Liver (tissue), 9 donors: ENCODE data around the gene MED27. TPM values are rescaled to one million over a fixed set of nuclear protein-coding genes. Genes with fewer than 3 reads are reported as not detected.

Experiments used
- DNase-seq: peaks from one replicate; pipeline ENCODE4 v3.0.0-alpha.2; 2017; ENCODE audit warnings: low spot score
- H3K27ac ChIP-seq, 2 donors: one replicate each; pipeline ENCODE4 v1.7.0; 2013; ENCODE audit warnings: inconsistent platforms in 2 of 2, low read length in 2 of 2, control low read depth in 1 of 2, low read depth in 1 of 2, mild to moderate bottlenecking in 1 of 2
- H3K27me3 ChIP-seq, 4 donors: one replicate each; pipeline versions ENCODE4 v1.6.1 to v1.7.0; 2013; ENCODE audit warnings: low read length in 3 of 4, inconsistent platforms in 1 of 4, mild to moderate bottlenecking in 1 of 4, moderate library complexity in 1 of 4; ENCODE audit not compliant: control insufficient read depth in 4 of 4, insufficient read depth in 4 of 4
- H3K36me3 ChIP-seq, 4 donors: one replicate each; pipeline versions ENCODE4 v1.6.1 to v1.7.0; 2013; ENCODE audit warnings: low read length in 3 of 4, mild to moderate bottlenecking in 3 of 4, low read depth in 1 of 4, moderate library complexity in 1 of 4; ENCODE audit not compliant: control insufficient read depth in 4 of 4, insufficient read depth in 3 of 4
- H3K4me1 ChIP-seq, 4 donors: one replicate each; pipeline versions ENCODE4 v1.6.1 to v1.7.0; 2013; ENCODE audit warnings: low read length in 3 of 4, mild to moderate bottlenecking in 3 of 4, moderate library complexity in 1 of 4; ENCODE audit not compliant: control insufficient read depth in 4 of 4, insufficient read depth in 4 of 4
- H3K4me3 ChIP-seq, 3 donors: one replicate each; pipeline versions ENCODE4 v1.6.1 to v1.7.0; 2013; ENCODE audit warnings: low read length in 3 of 3, control low read depth in 1 of 3, low read depth in 1 of 3, mild to moderate bottlenecking in 1 of 3
- H3K9ac ChIP-seq, 2 donors: one replicate each; pipeline ENCODE4 v1.7.0; 2013; ENCODE audit warnings: low read length in 2 of 2, mild to moderate bottlenecking in 2 of 2, moderate library complexity in 2 of 2, control low read depth in 1 of 2, low read depth in 1 of 2
- H3K9me3 ChIP-seq, 4 donors: one replicate each; pipeline versions ENCODE4 v1.6.1 to v1.7.0; 2013; ENCODE audit warnings: low read length in 3 of 4; ENCODE audit not compliant: control insufficient read depth in 4 of 4
- EGR1 ChIP-seq, 2 donors: IDR thresholded peaks; 2 replicates each; pipeline ENCODE4 v1.6.1; 2016 to 2018; ENCODE audit warnings: antibody characterized with exemption in 2 of 2, low read depth in 2 of 2
- FOXA1 ChIP-seq: IDR thresholded peaks from 2 replicates; pipeline ENCODE4 v1.6.1; 2016; ENCODE audit warnings: antibody characterized with exemption
- FOXA2 ChIP-seq: IDR thresholded peaks from 2 replicates; pipeline ENCODE4 v1.6.1; 2016; ENCODE audit warnings: antibody characterized with exemption
- HNF4A ChIP-seq, 2 donors: conservative IDR thresholded peaks; 2 replicates each; pipeline ENCODE4 v1.6.1; 2016; ENCODE audit warnings: antibody characterized with exemption in 2 of 2, mild to moderate bottlenecking in 2 of 2
- HNF4G ChIP-seq: IDR thresholded peaks from 2 replicates; pipeline ENCODE4 v1.6.1; 2016; ENCODE audit warnings: antibody characterized with exemption
- JUND ChIP-seq, 2 donors: IDR thresholded peaks; 2 replicates each; pipeline ENCODE4 v1.6.1; 2016; ENCODE audit warnings: antibody characterized with exemption in 2 of 2
- RAD21 ChIP-seq, 2 donors: IDR thresholded peaks; 2 replicates each; pipeline ENCODE4 v1.6.1; 2016; ENCODE audit warnings: antibody characterized with exemption in 2 of 2, mild to moderate bottlenecking in 2 of 2
- RXRA ChIP-seq, 2 donors: IDR thresholded peaks; 2 replicates each; pipeline ENCODE4 v1.6.1; 2017 to 2018; ENCODE audit warnings: antibody characterized with exemption in 2 of 2, mild to moderate bottlenecking in 1 of 2
- SP1 ChIP-seq: IDR thresholded peaks from 2 replicates; pipeline ENCODE4 v1.6.1; 2018; ENCODE audit warnings: antibody characterized with exemption, mild to moderate bottlenecking
- TAF1 ChIP-seq: conservative IDR thresholded peaks from 2 replicates; pipeline ENCODE4 v1.6.1; 2016; ENCODE audit warnings: antibody characterized with exemption, mild to moderate bottlenecking
- WGBS: extraction: QIAGEN DNeasy Blood & Tissue Kit; methylation state at CpG from one replicate; pipeline ENCODE4 v1.1.7; 2013; 5-methylcytosine and 5-hydroxymethylcytosine counted together
- polyA plus RNA-seq, 2 donors: library from polyadenylated mRNA; stranded (reverse) in 1 of 2; unstranded in 1 of 2; fragments of 200-250 nt in 1 of 2; fragments of >200 nt in 1 of 2; fragmentation: Nextera tagmentation in 1 of 2; extraction: Ambion mirVana in 1 of 2; gene quantifications; one replicate each; pipeline versions ENCODE4 v1.2.1 to v1.2.3, GENCODE V29; 2013 to 2015
- total RNA-seq, 2 donors: library from RNA; depleted of rRNA; stranded (reverse); fragments of >200 nt; gene quantifications; one replicate each; pipeline ENCODE4 v1.2.3, GENCODE V29; 2014
- TF ChIP-seq, protein P1 (sequence below): IDR thresholded peaks from 2 replicates; pipeline ENCODE4 v1.6.1; 2016; ENCODE audit warnings: antibody characterized with exemption, mild to moderate bottlenecking
- TF ChIP-seq, protein P2 (sequence below): IDR thresholded peaks from 2 replicates; pipeline ENCODE4 v1.6.1; 2016; ENCODE audit warnings: antibody characterized with exemption
- TF ChIP-seq, protein P3 (sequence below): IDR thresholded peaks from 2 replicates; pipeline ENCODE4 v1.6.1; 2016; ENCODE audit warnings: antibody characterized with exemption
- TF ChIP-seq, protein P4 (sequence below): IDR thresholded peaks from 2 replicates; pipeline ENCODE4 v1.6.1; 2016; ENCODE audit warnings: antibody characterized with exemption
- TF ChIP-seq, protein P5 (sequence below): fragments of 150-350 bp; IDR thresholded peaks from 2 replicates; pipeline ENCODE4 v1.5.1; 2017; ENCODE audit warnings: improper control_type of control experiment, low read depth, low read length; ENCODE audit not compliant: missing input control
- donor health status: healthy.
- donor health status: healthy.
- donor health status: healthy.
- donor health status: healthy.
- donor health status: healthy.

Gene MED27
- total and polyA plus RNA-seq, 4 donors: 4.6 to 7.9 (median 5.5) TPM

DNA sequence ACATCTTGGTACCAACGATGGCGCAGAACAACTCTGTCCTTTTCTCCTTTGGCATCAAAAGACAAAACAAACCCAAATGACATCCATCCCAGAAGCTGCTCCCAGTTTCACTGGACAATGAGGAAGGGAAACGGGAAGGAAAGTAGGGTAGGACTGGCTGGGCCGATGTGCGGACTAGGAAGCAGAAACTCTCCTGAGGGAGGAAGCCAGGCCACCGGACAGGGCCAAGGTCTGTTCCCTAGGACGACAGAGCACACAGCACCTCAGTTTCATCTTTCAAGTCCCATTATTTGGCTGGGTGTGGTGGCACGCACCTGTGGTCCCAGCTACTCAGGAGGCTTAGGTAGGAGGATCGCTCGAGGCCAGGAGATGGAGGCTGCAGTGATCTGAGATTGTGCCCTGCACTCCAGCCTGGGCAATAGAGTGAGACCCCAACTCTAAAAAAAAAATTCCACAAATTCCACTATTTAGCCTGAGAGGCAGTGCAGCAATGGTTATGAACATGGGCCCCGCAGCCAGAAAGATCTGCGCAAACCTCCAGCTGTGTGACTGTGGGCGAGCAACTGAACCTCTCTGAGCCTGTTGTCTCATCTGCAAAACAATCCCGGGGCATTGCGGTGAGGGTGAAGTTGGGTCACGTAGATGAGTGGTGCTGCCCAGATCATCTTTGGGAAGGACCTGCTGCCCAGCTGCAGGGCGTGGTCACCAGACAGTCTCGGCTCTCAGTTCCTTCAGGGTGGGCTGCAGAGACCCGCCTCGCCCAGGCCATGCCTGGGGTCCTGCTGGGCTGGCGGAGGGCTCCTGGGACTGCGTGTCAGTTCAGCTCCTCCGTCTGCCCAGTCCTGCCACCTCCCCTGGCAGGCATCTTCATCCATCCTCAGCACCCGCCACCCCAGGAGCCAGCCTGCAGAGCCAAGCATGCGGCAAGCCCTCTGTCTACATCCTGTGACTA is 238.6 kb downstream of the MED27 start:
- H3K27ac ChIP-seq: no peak overlapping the region
- H3K27me3 ChIP-seq: no peaks in the 10 kb centered on the region
- no peaks in the 10 kb centered on the region for H3K9me3 ChIP-seq
- no peak overlapping the region for H3K4me3 ChIP-seq
- no peaks in the 10 kb centered on the region for H3K4me1 ChIP-seq
- WGBS: 89% methylated on average over 25 of the region's 25 CpGs
- no peak for TF ChIP-seq EGR1 (IDR thresholded peaks at IDR 0.05; ENCODE audit: low read depth in 2 of 2)
- no peak for TF ChIP-seq RAD21 (IDR thresholded peaks at IDR 0.05)
- TF ChIP-seq, protein P1, sequence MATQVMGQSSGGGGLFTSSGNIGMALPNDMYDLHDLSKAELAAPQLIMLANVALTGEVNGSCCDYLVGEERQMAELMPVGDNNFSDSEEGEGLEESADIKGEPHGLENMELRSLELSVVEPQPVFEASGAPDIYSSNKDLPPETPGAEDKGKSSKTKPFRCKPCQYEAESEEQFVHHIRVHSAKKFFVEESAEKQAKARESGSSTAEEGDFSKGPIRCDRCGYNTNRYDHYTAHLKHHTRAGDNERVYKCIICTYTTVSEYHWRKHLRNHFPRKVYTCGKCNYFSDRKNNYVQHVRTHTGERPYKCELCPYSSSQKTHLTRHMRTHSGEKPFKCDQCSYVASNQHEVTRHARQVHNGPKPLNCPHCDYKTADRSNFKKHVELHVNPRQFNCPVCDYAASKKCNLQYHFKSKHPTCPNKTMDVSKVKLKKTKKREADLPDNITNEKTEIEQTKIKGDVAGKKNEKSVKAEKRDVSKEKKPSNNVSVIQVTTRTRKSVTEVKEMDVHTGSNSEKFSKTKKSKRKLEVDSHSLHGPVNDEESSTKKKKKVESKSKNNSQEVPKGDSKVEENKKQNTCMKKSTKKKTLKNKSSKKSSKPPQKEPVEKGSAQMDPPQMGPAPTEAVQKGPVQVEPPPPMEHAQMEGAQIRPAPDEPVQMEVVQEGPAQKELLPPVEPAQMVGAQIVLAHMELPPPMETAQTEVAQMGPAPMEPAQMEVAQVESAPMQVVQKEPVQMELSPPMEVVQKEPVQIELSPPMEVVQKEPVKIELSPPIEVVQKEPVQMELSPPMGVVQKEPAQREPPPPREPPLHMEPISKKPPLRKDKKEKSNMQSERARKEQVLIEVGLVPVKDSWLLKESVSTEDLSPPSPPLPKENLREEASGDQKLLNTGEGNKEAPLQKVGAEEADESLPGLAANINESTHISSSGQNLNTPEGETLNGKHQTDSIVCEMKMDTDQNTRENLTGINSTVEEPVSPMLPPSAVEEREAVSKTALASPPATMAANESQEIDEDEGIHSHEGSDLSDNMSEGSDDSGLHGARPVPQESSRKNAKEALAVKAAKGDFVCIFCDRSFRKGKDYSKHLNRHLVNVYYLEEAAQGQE: no peak
- TF ChIP-seq RXRA (IDR thresholded peaks at IDR 0.05): no peak
- TF ChIP-seq, protein P2, sequence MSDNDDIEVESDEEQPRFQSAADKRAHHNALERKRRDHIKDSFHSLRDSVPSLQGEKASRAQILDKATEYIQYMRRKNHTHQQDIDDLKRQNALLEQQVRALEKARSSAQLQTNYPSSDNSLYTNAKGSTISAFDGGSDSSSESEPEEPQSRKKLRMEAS: no peak
- TF ChIP-seq HNF4A (conservative IDR thresholded peaks at IDR 0.05): no peak
- no peak for TF ChIP-seq JUND (IDR thresholded peaks at IDR 0.05)
- TF ChIP-seq FOXA1: no peak
- TF ChIP-seq, protein P3, sequence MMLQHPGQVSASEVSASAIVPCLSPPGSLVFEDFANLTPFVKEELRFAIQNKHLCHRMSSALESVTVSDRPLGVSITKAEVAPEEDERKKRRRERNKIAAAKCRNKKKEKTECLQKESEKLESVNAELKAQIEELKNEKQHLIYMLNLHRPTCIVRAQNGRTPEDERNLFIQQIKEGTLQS: no peak
- TF ChIP-seq, protein P4, sequence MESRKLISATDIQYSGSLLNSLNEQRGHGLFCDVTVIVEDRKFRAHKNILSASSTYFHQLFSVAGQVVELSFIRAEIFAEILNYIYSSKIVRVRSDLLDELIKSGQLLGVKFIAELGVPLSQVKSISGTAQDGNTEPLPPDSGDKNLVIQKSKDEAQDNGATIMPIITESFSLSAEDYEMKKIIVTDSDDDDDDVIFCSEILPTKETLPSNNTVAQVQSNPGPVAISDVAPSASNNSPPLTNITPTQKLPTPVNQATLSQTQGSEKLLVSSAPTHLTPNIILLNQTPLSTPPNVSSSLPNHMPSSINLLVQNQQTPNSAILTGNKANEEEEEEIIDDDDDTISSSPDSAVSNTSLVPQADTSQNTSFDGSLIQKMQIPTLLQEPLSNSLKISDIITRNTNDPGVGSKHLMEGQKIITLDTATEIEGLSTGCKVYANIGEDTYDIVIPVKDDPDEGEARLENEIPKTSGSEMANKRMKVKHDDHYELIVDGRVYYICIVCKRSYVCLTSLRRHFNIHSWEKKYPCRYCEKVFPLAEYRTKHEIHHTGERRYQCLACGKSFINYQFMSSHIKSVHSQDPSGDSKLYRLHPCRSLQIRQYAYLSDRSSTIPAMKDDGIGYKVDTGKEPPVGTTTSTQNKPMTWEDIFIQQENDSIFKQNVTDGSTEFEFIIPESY: no peak
- H3K36me3 ChIP-seq: no peaks in the 10 kb centered on the region
- no peak overlapping the region for H3K9ac ChIP-seq
- DNase-seq: no peak

DNA sequence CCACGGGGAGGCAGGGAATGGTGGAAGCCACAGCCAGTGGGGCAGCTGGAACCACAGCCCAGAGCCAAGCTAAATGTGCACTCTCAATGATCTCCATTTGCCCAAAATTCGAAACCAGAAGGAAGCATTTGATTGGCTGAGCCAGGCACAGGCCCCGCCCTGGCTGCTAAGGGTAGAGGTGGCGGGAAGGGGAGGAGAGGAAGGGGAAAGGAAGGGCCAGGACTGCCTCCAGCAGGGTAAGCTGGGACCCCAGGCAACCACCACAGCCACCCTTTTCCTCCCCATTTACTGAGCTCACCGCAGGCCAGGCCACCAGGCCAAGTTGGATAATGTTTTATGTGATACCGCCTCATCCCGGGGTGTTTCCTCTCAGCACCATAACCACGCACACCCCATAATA is 239.4 kb downstream of the MED27 start:
- H3K9me3 ChIP-seq: no peaks in the 10 kb centered on the region
- 83% methylated on average over 8 of the region's 8 CpGs for WGBS
- H3K36me3 ChIP-seq: no peaks in the 10 kb centered on the region
- no peak overlapping the region for H3K4me3 ChIP-seq
- no peaks in the 10 kb centered on the region for H3K4me1 ChIP-seq
- no peak for DNase-seq
- no peaks in the 10 kb centered on the region for H3K27me3 ChIP-seq
- H3K9ac ChIP-seq: no peak overlapping the region
- no peak overlapping the region for H3K27ac ChIP-seq
- TF ChIP-seq, protein P1: no peak
- TF ChIP-seq, protein P5, sequence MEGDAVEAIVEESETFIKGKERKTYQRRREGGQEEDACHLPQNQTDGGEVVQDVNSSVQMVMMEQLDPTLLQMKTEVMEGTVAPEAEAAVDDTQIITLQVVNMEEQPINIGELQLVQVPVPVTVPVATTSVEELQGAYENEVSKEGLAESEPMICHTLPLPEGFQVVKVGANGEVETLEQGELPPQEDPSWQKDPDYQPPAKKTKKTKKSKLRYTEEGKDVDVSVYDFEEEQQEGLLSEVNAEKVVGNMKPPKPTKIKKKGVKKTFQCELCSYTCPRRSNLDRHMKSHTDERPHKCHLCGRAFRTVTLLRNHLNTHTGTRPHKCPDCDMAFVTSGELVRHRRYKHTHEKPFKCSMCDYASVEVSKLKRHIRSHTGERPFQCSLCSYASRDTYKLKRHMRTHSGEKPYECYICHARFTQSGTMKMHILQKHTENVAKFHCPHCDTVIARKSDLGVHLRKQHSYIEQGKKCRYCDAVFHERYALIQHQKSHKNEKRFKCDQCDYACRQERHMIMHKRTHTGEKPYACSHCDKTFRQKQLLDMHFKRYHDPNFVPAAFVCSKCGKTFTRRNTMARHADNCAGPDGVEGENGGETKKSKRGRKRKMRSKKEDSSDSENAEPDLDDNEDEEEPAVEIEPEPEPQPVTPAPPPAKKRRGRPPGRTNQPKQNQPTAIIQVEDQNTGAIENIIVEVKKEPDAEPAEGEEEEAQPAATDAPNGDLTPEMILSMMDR: no peak
- TF ChIP-seq, protein P3: no peak
- TF ChIP-seq, protein P2: no peak
- TF ChIP-seq FOXA1 (no peak), SP1 (no peak), FOXA2 (no peak), TAF1 (no peak), JUND (IDR thresholded peaks at IDR 0.05) (no peak), HNF4G (no peak)
- TF ChIP-seq, protein P4: no peak
